ENCODE results near the gene PRAC1.

Gene PRAC1

DNA sequence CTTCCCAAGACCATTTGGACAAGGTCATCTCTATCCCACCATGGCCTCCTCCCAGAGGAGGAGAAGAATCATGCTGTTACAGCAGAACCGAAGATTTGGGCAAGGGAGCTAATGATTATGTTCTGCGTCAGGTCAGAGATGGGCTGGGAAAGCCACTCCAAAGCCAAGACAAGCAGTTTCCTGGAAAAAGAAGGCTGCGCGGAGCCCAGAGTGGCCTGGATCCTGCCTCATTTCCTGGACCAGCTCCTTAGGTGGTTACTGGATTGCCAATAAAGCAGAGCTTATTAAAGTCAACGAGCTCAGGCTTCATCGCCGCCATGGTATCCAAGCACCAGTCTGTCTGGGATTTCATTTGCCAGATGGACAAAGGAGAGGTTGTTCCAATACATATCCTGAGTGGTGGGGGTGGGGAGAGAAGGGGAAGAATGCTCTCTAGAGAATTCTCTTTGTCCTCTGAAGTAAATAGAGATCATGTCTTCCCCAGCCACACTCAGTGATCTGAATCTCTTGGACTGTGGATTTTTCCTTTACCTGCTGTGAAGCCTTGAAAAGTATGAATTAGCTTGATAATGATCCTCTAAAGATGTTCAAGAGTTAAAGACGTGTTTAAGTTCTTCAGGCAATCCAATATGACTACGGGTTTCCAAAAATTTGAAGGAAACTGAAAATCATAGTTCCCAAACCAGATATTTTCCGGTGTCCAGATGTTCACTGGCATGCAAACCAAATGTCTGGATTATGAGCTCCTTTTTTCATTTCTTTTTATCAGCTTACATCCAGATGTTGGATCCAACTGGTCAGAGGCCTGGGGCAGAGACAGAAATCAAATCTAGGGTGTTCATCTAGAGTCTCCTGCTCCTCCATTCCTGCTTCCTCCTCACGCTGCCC is 17.7 kb downstream of the PRAC1 start:
- no peak for DNase-seq (ENCODE audit: extremely low read depth, insufficient read length)
- no peak overlapping the region for H3K4me3 ChIP-seq (replicated peaks; ENCODE audit: low read depth, low read length)
- no peaks in the 10 kb centered on the region for H3K36me3 ChIP-seq (ENCODE audit: control insufficient read depth, insufficient read depth, low read length)
- no peaks in the 10 kb centered on the region; the same call in 1 of the 2 replicates for H3K27me3 ChIP-seq (replicated peaks; ENCODE audit: control insufficient read depth, insufficient read depth, low read length)
- TF ChIP-seq, protein P1, sequence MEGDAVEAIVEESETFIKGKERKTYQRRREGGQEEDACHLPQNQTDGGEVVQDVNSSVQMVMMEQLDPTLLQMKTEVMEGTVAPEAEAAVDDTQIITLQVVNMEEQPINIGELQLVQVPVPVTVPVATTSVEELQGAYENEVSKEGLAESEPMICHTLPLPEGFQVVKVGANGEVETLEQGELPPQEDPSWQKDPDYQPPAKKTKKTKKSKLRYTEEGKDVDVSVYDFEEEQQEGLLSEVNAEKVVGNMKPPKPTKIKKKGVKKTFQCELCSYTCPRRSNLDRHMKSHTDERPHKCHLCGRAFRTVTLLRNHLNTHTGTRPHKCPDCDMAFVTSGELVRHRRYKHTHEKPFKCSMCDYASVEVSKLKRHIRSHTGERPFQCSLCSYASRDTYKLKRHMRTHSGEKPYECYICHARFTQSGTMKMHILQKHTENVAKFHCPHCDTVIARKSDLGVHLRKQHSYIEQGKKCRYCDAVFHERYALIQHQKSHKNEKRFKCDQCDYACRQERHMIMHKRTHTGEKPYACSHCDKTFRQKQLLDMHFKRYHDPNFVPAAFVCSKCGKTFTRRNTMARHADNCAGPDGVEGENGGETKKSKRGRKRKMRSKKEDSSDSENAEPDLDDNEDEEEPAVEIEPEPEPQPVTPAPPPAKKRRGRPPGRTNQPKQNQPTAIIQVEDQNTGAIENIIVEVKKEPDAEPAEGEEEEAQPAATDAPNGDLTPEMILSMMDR (IDR thresholded peaks at IDR 0.05; ENCODE audit: insufficient read depth, low read length, poor library complexity, severe bottlenecking): no peak

DNA sequence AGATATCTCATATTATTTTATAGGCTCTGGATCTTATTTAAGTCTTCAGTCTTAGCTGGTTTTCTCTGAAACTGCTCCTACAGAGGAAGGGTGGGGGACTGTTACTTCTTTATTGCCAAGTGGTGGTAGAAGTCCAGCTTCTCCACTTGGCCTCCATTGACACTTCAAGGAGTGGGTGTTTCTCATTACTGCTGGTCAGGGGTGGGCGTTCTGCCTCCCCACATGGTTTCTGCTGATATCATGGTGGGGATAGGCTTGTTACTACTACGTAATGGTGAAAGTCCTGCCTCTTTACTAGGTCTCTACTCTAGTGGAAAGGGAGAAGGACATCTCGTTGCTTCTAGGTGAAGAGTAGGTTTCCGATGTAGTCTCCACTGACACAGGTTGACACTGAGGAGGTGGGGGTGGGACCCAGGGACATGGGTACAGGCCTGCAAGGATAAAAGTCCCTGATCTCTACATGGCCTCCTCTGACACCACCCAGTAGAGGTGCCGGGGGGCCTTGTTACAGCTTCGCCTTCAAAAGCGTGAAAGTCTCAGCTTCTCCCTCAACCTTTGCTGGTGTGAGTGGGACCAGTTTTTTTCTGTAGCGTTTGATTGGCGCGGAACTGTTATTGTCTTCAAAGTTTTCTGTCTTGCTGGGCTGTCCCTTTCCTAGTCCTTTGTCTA is 20.3 kb downstream of the PRAC1 start:
- TF ChIP-seq, protein P1 (IDR thresholded peaks at IDR 0.05; ENCODE audit: insufficient read depth, low read length, poor library complexity, severe bottlenecking): no peak
- H3K4me3 ChIP-seq (replicated peaks; ENCODE audit: low read depth, low read length): no peak overlapping the region
- no peaks in the 10 kb centered on the region for H3K36me3 ChIP-seq (ENCODE audit: control insufficient read depth, insufficient read depth, low read length)
- DNase-seq (ENCODE audit: extremely low read depth, insufficient read length): no peak
- no peaks in the 10 kb centered on the region; the same call in 1 of the 2 replicates for H3K27me3 ChIP-seq (replicated peaks; ENCODE audit: control insufficient read depth, insufficient read depth, low read length)

DNA sequence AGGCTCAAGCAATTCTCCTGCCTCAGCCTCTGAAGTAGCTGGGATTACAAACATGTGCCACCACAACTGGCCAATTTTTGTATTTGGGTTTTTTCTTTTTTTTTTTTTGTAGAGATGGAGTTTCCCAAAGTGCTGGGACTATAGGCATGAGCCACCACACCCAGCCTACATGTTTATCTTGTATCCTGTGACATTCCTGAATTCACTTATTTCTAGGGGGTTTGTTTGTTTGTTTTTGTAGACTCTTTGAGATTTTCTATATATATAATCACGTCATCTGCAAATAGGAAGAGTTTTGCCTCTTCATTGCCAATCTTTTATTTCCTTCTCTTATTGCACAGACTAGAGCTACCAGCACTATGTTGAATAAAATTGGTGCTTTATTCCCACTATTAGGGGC is 29.1 kb downstream of the PRAC1 start:
- no peak for DNase-seq (ENCODE audit: extremely low read depth, insufficient read length)
- no peaks in the 10 kb centered on the region for H3K27me3 ChIP-seq (replicated peaks; ENCODE audit: control insufficient read depth, insufficient read depth, low read length)
- H3K4me3 ChIP-seq (replicated peaks; ENCODE audit: low read depth, low read length): no peak overlapping the region
- no peaks in the 10 kb centered on the region for H3K36me3 ChIP-seq (ENCODE audit: control insufficient read depth, insufficient read depth, low read length)
- TF ChIP-seq, protein P1 (IDR thresholded peaks at IDR 0.05; ENCODE audit: insufficient read depth, low read length, poor library complexity, severe bottlenecking): no peak

DNA sequence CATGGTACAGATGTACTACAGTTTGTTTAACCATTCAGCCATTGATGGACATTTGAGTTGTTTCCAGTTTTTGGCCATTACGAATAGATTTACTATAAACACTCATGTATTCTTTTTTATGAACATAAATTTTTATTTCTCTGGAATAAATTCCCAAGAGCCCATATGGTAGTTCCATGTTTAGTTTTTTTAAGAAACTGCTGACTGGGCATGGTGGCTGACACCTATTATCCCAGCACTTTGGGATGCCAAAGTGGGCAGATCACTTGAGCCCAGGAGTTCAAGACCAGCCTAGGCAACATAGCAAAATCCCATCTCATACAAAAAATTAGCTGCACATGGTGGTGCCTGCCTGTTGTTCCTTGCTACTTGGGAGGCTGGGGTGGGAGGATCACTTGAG is 30.3 kb downstream of the PRAC1 start:
- TF ChIP-seq, protein P1 (IDR thresholded peaks at IDR 0.05; ENCODE audit: insufficient read depth, low read length, poor library complexity, severe bottlenecking): no peak
- H3K36me3 ChIP-seq (ENCODE audit: control insufficient read depth, insufficient read depth, low read length): no peaks in the 10 kb centered on the region
- H3K4me3 ChIP-seq (replicated peaks; ENCODE audit: low read depth, low read length): no peak overlapping the region
- DNase-seq (ENCODE audit: extremely low read depth, insufficient read length): no peak
- H3K27me3 ChIP-seq (replicated peaks; ENCODE audit: control insufficient read depth, insufficient read depth, low read length): no peaks in the 10 kb centered on the region

DNA sequence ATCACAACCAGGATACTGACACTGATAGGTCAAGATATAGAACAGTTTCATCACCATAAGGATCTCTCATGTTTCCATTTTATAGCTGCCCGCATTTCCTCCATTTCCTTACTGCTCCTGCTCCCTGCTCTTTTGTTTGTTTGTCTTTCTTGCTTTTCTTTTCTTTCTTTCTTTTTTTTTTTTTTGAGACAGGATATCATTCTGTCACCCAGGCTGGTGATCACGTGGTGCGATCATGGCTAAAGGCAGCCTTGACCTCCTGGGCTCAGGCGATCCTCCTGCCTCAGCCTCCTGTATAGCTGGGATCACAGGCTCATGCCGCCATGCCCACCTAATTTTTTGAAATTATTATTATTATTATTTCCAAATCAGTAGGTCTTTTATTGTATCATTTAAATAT is 31.7 kb downstream of the PRAC1 start:
- H3K36me3 ChIP-seq (ENCODE audit: control insufficient read depth, insufficient read depth, low read length): no peaks in the 10 kb centered on the region
- no peaks in the 10 kb centered on the region for H3K27me3 ChIP-seq (replicated peaks; ENCODE audit: control insufficient read depth, insufficient read depth, low read length)
- H3K4me3 ChIP-seq (replicated peaks; ENCODE audit: low read depth, low read length): no peak overlapping the region
- TF ChIP-seq, protein P1 (IDR thresholded peaks at IDR 0.05; ENCODE audit: insufficient read depth, low read length, poor library complexity, severe bottlenecking): no peak
- DNase-seq (ENCODE audit: extremely low read depth, insufficient read length): no peak
